NCI-H510A treated with DMSO at 0.1 percent for 48 hours (cell line): ENCODE results near the gene CEP112.

ENCODE experiments used
- DNase-seq: peaks from one replicate; lab custom pipeline; 2025; lab: John Stamatoyannopoulos, UW

Gene CEP112

DNA sequence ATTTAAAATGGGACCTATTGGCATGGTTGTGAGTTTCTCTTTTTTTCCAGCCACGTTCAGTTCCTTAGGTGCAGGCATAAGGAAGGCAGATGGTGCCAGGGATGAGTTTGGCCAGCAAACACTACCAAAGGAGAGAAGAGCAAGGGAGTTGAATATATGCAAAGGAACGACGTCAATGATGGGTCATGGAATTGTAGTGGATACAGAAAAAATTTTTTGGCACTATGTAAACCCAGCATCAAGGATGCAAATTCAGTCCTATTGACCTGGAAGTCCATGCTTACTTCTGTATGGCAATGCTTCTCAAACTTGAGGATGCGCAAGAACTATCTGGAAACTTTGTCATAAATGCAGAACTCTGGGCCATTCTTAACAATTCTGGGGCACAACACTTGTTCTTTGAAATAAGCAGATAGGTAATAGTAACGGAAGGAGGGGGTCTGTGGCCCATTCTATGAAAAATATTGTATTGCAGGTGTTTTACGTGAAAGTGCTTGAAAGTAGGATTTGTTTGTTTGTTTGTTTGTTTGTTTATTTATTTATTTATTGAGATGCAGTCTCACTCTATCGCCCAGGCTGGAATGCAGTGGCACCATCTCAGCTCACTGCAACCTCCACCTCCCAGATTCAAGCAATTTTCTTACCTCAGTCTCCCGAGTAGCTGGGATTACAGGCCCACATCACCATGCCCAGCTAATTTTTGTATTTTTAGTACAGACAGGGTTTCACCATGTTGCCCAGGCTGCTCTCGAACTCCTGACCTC lies 19.3 kb upstream of the CEP112 start:
- no peak for DNase-seq

DNA sequence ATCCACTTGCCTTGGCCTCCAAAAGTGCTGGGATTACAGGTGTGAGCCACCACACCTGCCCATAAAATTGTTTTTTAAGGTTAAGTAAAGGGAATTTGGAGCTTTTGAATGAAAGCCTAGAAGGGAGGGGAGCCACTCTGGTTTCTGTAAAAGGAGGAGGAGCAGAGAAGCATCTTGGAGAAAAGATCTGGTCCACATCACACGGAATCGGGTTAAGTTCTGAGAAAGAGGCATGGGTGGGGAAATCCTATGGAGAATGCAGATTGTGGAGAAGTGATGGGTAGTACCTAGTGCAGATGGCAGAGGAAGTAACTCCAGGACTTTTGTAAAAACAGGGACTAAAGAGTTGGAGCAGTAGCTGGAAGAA lies 18.3 kb upstream of the CEP112 start:
- DNase-seq, result no peak

DNA sequence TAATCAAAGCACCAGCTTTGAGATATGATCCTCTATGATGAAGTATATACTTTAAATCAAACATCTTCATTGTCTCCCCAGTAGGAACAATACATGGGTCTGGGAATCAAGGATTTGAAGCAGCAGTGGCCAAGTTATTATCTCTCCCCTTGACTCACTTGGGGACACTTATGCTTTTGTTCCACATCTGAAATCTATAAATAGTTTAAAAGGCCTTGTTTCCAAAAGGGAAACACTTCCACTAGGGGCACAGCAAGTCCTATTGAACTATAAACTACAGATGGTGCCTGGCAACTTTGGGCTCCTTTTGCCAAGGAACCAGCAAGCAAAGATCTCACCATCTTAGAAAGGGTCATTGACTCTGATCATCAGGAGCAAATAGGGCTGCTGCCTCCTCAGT lies 16.0 kb upstream of the CEP112 start:
- DNase-seq, result no peak

DNA sequence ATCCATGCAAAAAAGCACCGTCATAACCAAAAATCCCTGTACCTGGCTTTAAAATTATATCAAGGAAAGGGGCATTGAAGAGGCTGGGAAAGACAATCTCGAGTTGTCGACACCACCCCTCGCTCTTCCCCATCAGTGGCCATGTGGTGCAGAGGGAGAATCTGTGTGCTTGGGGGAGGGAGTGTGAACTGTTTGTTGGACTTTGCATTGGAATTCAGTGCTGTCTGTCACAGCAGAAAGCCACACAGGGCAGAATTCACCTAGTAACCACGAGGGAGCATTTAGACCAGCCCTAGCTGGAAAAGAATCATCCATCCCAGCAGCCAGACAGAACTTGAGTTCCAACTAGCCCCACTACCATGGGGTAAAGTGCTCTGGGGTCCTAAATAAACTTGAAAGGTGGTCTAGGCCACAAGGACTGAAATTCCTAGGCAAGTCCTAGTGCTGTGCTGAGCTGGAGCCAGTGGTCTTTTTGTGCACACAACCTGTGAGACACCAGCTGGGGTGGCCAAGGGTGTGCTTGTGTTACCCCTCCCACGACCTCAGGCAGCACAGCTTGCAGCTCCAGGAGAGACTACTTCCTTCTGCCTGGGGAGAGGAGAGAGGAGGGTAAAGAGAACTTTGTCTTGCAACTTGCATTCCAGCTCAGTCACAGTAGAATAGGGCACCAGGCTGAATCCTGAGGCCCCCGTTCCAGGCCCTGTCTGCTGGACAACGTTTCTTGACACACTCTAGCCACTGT lies 11.5 kb upstream of the CEP112 start:
- no peak for DNase-seq

DNA sequence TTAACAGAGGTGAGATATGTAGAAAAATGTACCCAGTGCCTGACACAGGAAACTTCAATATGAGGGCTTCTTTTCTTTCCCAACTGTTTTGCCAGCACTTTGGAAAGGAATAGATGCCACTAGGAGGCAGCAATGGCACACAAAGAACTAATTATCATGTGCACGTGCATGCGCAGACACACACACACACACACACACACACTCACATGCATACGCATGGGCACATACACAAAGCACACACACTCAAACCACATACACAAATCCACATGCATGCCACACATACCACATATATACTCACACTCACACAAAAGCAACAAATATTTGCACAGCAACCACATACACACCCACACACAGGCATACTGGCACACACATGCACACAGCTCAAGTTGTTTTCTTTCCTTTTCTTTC lies 8.8 kb upstream of the CEP112 start:
- peak; percentile 39 for DNase-seq

DNA sequence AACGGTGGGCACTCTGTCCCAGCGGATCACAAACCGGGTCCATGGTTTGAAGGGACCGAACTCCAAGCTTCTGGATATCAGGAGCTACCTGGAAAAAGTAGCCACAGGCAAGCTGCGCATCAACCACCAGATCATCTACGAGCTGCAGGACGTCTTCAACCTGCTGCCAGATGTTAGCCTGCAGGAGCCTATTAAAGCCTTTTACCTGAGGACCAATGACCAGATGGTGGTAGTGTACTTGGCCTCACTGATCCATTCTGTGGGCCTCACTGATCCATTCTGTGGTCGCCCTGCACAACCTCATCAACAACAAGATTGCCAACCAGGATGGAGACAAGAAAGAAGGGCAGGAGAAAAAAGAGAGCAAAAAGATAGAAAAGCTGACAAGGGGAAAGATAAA lies 6.3 kb upstream of the CEP112 start:
- DNase-seq, result no peak

DNA sequence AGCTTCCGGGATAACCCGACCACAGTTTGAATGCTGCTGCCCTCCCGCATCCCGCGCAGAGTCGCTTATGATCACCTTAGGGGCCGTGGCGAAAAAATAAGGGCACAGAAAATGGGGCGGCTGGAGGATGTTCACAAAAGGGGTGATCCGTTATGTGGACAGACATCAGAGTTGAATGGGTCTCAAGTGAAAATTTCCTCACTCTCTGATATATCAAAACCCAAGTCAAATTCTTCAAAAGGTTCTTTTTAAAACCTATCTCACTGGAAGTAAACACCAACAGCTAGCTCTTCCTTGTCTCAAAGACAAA lies 400 bp upstream of the CEP112 start:
- peak; percentile 42 for DNase-seq

DNA sequence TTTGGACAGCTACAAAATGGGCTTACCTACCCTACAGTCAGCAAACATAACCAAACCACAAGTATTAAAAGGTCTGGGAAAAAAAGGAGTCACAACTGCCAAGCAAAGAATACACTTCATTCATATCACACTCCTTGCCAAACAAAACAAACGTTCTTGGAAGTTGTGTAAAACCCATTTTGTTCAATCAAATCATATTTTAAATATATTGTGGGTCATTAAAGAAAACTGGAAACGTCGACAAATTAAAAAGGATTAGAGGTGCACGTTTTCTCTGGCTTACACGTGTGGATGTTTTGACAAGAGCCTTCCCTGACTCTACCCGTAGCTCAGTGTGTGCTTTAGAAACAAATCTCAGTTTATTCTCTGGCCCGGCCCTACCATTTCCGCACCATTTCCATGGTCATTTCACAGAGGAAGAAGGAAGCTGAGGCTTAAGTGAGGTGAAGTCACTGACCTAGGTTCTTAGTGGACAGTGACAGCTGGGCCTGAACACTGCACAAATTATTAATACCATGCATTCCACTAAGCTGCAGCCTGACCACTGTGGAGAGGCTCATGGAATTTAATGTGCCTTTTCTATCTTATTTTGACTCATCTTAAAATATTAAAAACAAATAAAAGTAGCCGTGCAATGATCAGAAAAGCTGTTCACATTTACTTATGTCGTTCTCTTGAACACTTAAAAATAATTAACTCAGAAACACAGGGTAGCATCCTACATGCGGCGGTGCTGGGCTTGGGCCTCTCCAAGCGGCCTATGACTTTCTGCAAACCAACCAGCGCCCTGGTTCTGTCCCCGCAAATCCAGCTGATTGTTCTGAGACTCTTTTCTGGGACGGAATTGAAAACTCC lies 968 bp downstream of the CEP112 start:
- no peak for DNase-seq

DNA sequence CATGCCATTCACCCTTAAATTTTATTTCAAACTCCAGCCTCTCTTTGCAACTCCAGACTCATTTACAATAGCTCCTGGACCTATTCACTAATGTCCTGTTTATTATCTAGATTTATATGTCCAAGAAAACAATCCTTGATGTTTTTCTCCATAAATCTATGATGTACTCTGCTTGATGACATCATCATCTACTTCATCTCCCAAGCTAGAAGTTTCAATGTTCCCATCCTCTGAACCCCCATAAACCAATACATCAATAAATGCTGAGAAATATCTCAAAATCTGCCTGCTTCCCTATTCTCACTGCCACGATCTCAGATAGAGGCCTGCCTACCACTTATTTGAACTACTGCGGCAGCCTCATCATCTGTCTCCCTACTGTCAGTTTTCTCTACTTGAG lies 4.2 kb downstream of the CEP112 start:
- DNase-seq, result no peak

DNA sequence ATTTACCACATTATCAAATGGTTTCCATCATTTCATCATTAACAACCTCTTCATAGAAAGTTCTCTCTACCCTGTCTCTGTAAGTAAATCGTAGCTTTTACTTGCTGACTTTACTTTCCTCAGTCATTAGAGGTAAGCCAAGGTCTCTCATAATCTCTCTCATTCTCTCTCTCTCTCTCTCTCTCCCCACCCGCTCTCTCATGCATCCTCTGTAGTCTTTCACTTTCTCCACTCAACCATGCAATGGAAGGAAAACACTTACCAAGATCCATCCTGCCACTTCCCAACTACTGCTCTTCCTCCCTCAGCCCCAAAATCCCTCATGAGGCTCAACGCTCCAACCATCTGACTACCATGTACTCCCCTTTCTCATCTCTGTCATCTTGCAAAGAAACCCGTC lies 6.1 kb downstream of the CEP112 start:
- DNase-seq, result peak; percentile 77

DNA sequence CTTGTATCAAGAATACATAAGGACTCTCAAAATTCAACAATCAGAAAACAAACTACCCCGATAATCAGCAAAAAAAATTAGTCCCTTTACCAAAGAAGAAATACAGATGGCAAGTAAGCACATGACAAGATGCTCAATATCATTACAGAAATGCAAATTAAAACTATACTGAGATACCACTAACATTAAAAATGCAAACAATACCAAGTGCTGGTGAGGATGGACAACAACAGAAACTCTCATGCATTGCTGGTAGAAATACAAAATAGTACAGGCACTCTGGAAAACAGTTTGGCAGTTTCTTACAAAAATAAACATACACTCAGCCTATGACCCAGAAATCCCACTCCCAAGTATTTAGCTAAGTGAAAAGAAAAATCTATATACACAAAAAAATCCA lies 7.5 kb downstream of the CEP112 start:
- DNase-seq, result no peak

DNA sequence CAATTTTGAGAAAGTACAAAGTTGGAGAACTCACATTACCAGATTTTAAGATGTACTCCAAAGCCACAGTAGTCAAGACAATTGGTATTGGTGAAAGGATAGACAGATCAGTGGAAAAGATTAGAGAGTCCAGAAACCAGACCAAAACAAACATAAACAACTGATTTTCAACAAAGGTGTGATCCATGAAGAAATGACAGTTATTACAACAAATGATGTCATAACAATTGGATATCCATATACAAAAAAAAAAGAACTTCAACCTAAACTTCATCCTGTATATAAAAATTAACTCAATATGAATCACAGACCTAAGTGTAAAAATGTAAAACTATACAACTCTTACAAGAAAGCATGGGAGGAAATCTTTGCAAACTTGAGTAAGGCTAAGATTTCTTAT lies 8.4 kb downstream of the CEP112 start:
- DNase-seq, result no peak

DNA sequence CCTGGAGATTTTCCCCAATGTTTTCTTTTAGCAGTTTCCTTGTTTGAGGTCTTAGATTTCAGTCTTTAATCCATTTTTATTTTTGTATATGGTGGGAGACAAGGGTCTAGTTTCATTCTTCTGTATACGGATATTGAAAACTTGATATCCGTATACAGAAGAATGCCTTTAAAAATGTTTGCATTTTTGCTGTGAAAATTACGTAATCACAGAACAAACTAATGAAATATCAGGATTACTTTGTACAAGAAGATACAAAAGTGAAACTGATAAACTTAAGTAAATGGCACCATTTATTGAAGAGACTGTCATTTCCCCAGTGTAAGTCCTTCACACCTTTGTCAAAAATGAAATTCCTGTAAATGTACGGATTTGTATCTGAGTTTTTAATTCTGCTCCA lies 13.3 kb downstream of the CEP112 start:
- no peak for DNase-seq

DNA sequence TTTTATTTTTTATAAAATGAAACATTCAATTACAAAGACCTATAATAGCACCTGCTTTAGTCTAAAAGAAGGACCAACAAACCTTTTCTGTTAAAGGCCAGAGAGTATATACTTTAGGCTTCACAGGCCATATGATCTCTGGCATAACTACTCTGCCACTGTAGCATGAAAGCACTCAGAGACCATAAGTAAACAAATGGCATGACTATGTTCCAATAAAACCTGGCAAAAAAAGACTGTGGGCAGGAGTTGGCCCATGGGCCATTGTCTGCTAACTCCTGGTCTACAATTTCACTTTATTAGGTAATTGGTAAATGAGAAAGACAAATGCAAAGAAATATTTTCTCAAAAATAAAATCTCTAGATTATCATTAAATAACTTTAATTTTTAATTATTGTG lies 14.9 kb downstream of the CEP112 start:
- peak; percentile 95 for DNase-seq

DNA sequence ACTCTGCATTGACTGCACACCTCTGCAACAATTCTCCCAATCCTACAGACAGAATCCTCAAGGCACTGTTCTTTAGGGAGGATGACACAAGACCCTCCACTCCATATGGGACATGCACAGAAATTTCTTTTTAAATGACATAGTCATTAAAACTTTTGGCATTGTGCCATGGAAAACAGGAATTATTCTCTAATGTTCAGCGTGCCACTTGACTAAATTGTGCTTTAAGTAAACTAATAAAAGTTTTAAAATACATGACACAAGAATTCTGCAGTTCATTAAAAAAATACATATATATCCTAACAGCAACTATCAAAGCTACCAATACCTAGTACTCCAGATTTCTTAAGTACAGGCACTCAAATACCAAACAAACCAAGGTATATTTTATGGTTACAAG lies 16.0 kb downstream of the CEP112 start:
- DNase-seq, result peak; percentile 34

DNA sequence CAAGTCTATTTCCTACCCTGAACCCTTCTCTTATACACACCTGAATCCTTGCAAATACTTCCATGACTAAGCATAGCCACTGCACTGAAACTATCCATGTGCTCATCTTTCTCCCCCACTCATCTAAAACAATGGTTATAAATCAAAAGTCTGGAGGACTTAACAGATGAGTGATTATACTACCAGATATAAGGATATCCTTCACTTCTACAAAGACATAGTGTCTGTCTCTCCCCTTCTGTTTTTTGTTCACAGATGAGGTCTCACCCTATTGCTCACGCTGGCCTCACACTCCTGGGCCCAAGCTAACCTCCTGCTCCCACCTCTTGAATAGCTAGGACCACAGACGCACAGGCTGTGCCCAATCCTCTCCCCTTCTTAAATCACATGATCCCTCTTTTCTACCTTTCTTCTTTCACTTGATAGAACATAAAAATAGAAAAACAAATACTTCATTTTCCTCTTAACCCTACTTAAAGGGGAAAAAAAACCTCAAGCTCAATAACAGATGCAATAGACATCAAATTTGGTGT lies 19.2 kb downstream of the CEP112 start:
- DNase-seq, result peak; percentile 44

DNA sequence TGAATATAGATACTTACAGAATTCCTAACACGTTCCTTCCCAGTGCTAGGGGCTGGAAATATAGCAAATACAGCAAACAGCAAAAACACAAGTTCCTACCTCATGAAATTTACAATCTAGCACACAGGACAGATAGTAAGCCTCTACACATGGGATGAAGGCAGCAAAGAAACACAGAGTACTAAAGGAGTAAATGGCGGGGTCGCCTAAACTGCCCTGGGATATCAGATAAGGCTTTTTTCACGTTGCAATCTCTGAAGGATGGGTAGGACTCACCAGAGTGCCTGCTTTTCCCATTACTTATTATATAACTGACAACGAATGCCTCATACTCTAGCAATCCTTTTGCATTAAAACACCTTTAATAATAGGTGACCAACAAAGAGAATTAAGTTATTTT lies 19.8 kb downstream of the CEP112 start:
- no peak for DNase-seq

DNA sequence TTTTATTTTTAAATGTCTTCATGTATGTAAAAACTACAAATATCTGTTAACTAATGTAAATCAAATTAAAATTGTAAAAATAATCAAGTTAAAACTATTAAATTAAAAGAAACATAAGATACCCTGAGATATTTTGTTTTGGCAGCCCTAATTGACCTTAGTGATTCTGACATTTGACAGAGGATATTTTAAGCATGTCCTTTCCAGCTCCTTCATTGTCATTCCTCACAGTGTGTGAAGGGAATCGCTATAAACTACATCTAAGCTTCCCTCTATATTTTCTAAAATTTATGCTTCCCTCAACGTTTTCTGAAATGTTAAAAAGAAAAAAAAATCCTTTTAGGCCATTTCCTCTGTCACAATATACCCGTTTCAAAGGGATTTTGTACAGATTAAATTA lies 20.2 kb downstream of the CEP112 start:
- no peak for DNase-seq

DNA sequence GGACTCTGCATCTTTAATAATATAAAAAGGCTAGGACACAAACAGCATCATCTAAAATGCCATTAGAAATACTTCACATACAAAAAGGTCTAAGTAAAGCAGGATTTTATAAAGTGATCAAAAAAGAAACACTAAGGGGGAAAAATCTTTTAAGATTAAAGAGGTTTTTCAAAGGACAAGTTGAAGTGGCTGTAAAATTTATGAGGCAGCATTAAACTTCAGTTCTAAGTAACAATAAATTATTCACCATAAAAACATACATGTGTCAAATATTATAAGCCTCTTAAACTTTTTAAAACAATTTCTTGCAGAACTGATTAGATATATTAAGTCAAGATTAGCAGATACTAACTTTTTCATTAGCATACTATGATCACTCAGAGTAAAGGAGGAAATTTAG lies 20.8 kb downstream of the CEP112 start:
- no peak for DNase-seq

DNA sequence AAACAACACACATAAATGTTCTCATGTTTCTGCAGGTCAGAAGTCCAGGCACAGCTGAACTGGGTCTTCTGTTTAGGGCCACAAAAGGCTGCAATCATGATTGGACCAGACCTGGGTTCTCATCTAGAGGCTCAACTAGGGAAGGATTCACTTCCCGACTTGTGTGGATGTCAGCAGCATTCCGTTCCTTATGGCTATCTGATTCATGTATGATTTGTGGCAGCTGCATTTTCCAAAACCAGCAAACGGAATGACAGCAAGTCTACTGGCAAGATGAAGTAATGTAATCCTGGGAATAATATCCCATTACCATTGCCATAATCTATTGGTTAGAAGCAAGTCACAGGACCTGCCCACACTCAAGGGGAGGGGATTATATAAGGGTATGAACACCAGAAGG lies 22.1 kb downstream of the CEP112 start:
- DNase-seq, result no peak

DNA sequence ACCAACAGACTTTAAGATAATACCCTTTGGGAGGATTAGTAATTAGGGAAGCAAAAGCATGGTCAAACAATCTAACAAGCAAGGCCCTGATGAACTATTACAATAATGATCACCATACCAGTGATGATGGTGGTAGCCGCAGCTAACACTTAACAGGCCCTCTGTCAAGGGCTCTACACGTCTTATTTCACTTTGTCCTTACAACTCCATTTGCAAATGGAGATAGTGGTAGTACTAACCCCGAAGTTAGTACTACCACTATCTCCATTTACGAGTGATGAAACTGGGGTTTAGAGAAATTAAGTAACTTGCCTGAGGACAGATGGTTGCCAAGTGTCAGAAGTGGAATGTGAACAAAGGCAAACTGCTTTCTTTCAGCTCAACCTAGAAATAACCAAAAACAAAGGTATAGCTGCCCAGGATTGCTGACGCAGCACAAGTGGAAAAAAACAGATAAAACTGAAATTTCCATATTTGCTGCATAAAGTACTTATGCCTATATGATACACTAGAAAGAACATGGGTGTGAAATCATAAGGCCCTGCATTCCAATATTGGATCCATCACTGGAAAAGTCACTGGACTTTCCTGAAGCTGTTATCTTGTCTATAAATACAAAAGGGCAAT lies 24.6 kb downstream of the CEP112 start:
- DNase-seq, result no peak

DNA sequence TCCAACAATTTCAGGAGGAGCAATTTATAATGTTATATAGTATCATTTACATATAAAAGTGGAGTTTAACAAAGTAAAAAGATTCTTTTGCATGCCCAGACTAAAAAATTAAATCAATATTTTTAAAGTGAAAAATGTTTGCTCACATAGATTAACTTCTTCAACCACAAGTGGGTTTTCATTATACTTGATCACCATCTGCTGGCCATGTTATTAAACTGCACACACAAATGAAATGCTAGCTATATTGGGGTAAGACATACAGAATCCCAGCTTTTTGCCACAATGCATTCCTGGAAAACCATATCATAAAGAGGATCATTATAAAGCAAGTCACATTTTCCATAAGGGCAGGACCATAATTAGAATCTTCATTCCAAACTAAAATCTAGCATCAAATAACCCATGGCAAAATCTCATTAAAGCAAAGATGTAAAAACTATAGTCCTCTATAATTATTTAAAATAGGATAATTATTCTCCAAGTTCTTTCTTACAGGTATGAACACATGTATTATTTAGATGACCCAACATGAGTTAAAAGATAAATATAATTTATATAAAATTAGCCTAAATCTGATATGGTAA lies 26.3 kb downstream of the CEP112 start:
- peak; percentile 78 for DNase-seq
